Heart left ventricle (tissue), 16 donors: ENCODE data around the gene MED15. TPM values are rescaled to one million over a fixed set of nuclear protein-coding genes. Genes with fewer than 3 reads are reported as not detected.

ENCODE experiments used
- ATAC-seq, 4 donors: fragments of 200-7000 bp; cut with Tn5 transposase; one replicate each; pipeline ENCODE4 v1.9.1; 2020 to 2022; ENCODE audit warnings: moderate library complexity in 4 of 4, mild to moderate bottlenecking in 3 of 4, moderate number of reproducible peaks in 1 of 4
- DNase-seq, 5 donors: peaks; one replicate each; pipeline ENCODE4 v3.0.0-alpha.2; 2020
- H3K27ac ChIP-seq, 12 donors: fragments of 200-600 bp; sonication (generic) in 4 of 12; one replicate each; pipeline versions ENCODE4 v1.5.0 to v1.8.0; 2016 to 2022; ENCODE audit warnings: mild to moderate bottlenecking in 2 of 12
- H3K27me3 ChIP-seq, 9 donors: fragments of 200-600 bp; sonication (generic) in 2 of 9; one replicate each; pipeline versions ENCODE4 v1.5.1 to v1.8.0; 2016 to 2022; ENCODE audit warnings: mild to moderate bottlenecking in 3 of 9
- H3K36me3 ChIP-seq, 9 donors: fragments of 200-600 bp; sonication (generic) in 2 of 9; one replicate each; pipeline versions ENCODE4 v1.5.0 to v1.8.0; 2018 to 2022; ENCODE audit warnings: mild to moderate bottlenecking in 2 of 9
- H3K4me1 ChIP-seq, 12 donors: fragments of 200-600 bp; sonication (generic) in 4 of 12; one replicate each; pipeline versions ENCODE4 v1.5.0 to v1.8.0; 2016 to 2022; ENCODE audit warnings: mild to moderate bottlenecking in 3 of 12
- H3K4me3 ChIP-seq, 12 donors: fragments of 200-600 bp; sonication (generic) in 4 of 12; one replicate each; pipeline versions ENCODE4 v1.5.0 to v1.8.0; 2017 to 2022; ENCODE audit warnings: mild to moderate bottlenecking in 9 of 12, moderate library complexity in 4 of 12
- H3K9me3 ChIP-seq, 12 donors: fragments of 200-600 bp; sonication (generic) in 4 of 12; one replicate each; pipeline versions ENCODE4 v1.5.0 to v1.8.0; 2016 to 2022; ENCODE audit warnings: mild to moderate bottlenecking in 1 of 12
- CTCF ChIP-seq, 12 donors: fragments of 200-600 bp; sonication (generic) in 4 of 12; IDR thresholded peaks; one replicate each; pipeline versions ENCODE4 v1.5.0 to v1.8.0; 2018 to 2022; ENCODE audit warnings: antibody characterized with exemption in 12 of 12, mild to moderate bottlenecking in 5 of 12
- POLR2A ChIP-seq, 2 donors: fragments of 450-650 bp; IDR thresholded peaks; one replicate each; pipeline ENCODE4 v1.6.1; 2017; ENCODE audit warnings: antibody characterized with exemption in 2 of 2, mild to moderate bottlenecking in 2 of 2, moderate library complexity in 2 of 2
- WGBS, 4 donors: extraction: QIAGEN DNeasy Blood & Tissue Kit in 2 of 4; methylation state at CpG; one replicate each; pipeline versions ENCODE4 v1.1.5 to v1.1.7; 2013 to 2018; 5-methylcytosine and 5-hydroxymethylcytosine counted together
- intact Hi-C, 10 donors: fragments of 100-400 bp; cut with DNase I; formaldehyde crosslinking; loops; one replicate each; pipeline versions ENCODE4 v1.11.1 to v1.14.2; 2022
- polyA plus RNA-seq, 2 donors: library from polyadenylated mRNA; stranded (reverse); fragments of 200-250 nt; gene quantifications; one replicate each; pipeline ENCODE4 v1.2.3, GENCODE V29; 2013
- total RNA-seq, 9 donors: library from RNA; depleted of rRNA in 2 of 9; stranded (reverse); fragments of >200 nt in 2 of 9; fragmentation: NEBNext Ultra II Directional in 3 of 9; extraction: Animal tissue kit (Norgen Biotek cat#: 25700) in 3 of 9; gene quantifications; one replicate each; pipeline versions ENCODE4 v1.1.0 to v1.2.4, GENCODE V29; 2016 to 2023
- donor health status: ischemic (EF 13 %, LVEDD 7.1; RV severe dilation, severe dysfunction).
- donor health status: healthy with polysubstance abuse.
- donor health status: DM: no; HTN: yes; CAD: no.
- donor health status: DM: no; HTN: no; CAD: no.
- donor health status: ischemic (EF 25% LVEDD 6.9; RV normal size, moderate dysfunction).
- donor health status: ischemic (EF 25% LVEDD 5.7; RV mildly dilated, moderate dysfunction).
- donor health status: healthy.
- donor health status: DM: yes; HTN: yes; CAD: no.
- donor health status: ischemic (EF 35%, LVEDD 5.7; RV mildly dilated, moderate dysfunction).
- donor health status: nonischemic (EF 11% LVEDD 7.7; RV severe dilation, severe dysfunction).
- donor health status: DM: yes; HTN: yes; CAD: no.
- donor health status: PGD.
- donor health status: ischemic (EF 29% LVEDD 5.4; RV normal size, mild dysfunction).
- donor health status: nonischemic (EF 23%, LVEDD 6.1; RV moderate dilation, normal function).

MED15 gene
- total and polyA plus RNA-seq, 11 donors = 27.9 to 78.3 (median 43.0) TPM

DNA sequence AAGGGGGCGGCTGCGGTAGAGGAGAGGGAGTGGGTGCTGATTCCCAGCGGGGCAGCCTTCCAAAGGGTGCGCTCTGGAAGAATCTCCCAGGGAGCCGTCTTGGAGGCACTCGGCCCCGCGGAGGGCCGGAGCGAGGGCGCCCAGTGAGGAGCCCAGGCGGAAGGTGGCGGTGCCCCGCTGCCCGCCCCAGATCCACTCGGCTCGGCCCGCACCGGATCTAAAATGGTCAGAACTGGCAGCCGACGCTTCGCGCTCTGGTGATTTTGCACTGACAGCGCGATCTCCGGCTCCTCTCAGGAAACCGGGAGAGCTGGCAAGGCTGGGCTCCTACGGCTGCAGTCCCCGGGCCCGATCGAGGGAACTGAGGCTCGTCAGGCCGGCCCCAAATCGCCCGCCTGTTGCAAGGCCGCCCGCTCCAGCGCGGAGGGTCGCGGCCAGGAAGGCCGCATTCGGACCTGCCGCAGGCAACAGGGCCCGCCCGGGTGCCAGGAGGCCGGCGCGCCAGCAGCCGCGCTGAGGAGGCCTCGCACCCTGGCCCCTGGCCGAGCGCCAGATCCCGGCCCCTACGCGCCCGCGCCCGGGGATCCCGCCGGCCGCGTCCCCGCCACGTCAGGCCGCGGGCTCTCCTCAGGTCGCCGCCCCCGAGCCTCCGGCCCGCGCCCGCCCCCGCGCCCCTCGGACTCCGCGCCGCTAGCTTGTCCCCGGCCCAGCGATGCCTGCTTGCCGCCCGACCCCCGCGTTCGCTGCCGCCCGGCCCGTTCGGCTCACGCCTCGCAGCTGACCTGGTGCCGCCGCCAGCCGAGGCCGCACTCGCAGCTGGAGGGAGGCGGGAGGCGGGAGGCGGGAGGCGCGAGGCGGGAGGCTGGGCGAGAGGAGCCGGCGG lies 12.2 kb upstream of the MED15 start, which contains the start of gene KLHL22:
TSS of gene KLHL22 (minus strand) at position 818 of the 883 bp plus-strand sequence. CDS start 6,584 bp downstream, outside the sequence.
- intact Hi-C loops = loop anchor here in 5 of 10 donors (5.0 kb wide), 2 partner anchors 73 to 78 kb away; no protein-coding TSS in a partner anchor
- Histone ChIP-seq H3K9me3 (no peaks in the 10 kb centered on the region), H3K27ac (peak within 1 kb of the TSS; percentile 79 to 99 (median 94)), H3K4me3 (peak within 1 kb of the TSS; percentile 69 to 97 (median 82)), H3K36me3 (peaks cover 0 to 6% (median 0%) of the 10 kb centered on the region in 9 donors), H3K4me1 (peaks cover 0 to 23% (median 16%) of the 10 kb centered on the region in 12 donors), H3K27me3 (no peaks in the 10 kb centered on the region)
- 1 to 2% (median 1%) methylated on average over 27 to 108 of the region's 108 CpGs for WGBS, 4 donors
- ATAC-seq (peak in 3 of 4 donors; percentile 4 to 45 (median 40)), DNase-seq (peak; percentile 30 to 76 (median 47))
- TF ChIP-seq CTCF (IDR thresholded peaks at IDR 0.05) (peak in 1 of 12 donors; percentile 3), POLR2A (IDR thresholded peaks at IDR 0.05) (peak in 1 of 2 donors; percentile 23)

GRCh38 chr22:20495861-20496681 lies 11.3 kb upstream of the MED15 start:
- H3K9me3 ChIP-seq = no peaks in the 10 kb centered on the region
- peak; percentile 94 to 97 (median 97) for ATAC-seq

DNA sequence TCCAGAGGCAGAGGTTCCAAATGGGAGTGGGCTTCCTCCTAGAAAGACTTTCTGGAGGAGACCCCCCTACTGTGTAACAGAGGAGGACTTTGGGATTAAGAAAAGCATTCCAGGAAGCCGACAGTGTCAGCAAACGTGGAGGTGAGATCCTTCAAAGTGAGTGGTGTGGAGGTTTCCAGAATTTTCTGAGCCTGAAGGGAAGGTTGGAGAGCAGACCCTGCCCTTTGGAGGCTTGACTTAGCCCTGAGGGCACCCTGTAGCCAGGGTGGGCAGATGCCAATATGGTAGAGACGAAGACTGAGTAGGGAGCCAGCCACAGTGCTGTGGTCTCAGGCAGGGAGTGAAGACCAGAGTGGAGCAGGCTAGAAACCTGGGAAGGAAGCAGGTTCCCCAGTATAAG lies 10.0 kb upstream of the MED15 start:
- Histone ChIP-seq H3K36me3 (peaks cover 0 to 22% (median 8%) of the 10 kb centered on the region in 9 donors), H3K9me3 (no peaks in the 10 kb centered on the region), H3K27ac (no peak overlapping the region), H3K4me1 (peaks cover 0 to 23% (median 15%) of the 10 kb centered on the region in 12 donors), H3K27me3 (no peaks in the 10 kb centered on the region), H3K4me3 (no peak overlapping the region)
- DNase-seq (no peak), ATAC-seq (no peak)
- intact Hi-C loops = loop anchor here in 7 of 10 donors (2.0 to 5.0 kb wide), 3 partner anchors 75 to 80 kb away; no protein-coding TSS in a partner anchor
- WGBS, 4 donors = 94 to 98% (median 95%) methylated on average over 3 of the region's 3 CpGs
- TF ChIP-seq CTCF (IDR thresholded peaks at IDR 0.05) (no peak), POLR2A (IDR thresholded peaks at IDR 0.05) (no peak)

More at GRCh38 chr22:20495861-20496681, 11.3 kb upstream of the MED15 start:
- Histone ChIP-seq H3K36me3 (peaks cover 0 to 13% (median 1%) of the 10 kb centered on the region in 9 donors), H3K4me3 (peak overlapping the region; percentile 69 to 97 (median 82)), H3K27ac (peak overlapping the region; percentile 79 to 99 (median 94)), H3K27me3 (no peaks in the 10 kb centered on the region), H3K4me1 (peaks cover 0 to 23% (median 16%) of the 10 kb centered on the region in 12 donors)
- TF ChIP-seq CTCF (IDR thresholded peaks at IDR 0.05) = peak; percentile 79 to 96 (median 86)
- TF ChIP-seq POLR2A (IDR thresholded peaks at IDR 0.05) = peak in 1 of 2 donors; percentile 56
- WGBS, 4 donors = 1% methylated on average over 32 to 54 of the region's 54 CpGs
- DNase-seq = peak; percentile 94 to 96 (median 94)
- intact Hi-C loops = loop anchor here in 7 of 10 donors (2.0 to 5.0 kb wide), 3 partner anchors 74 to 79 kb away; no protein-coding TSS in a partner anchor
